K562 (cell line): ENCODE measurements around the gene LSP1. TPM values are rescaled to one million over a fixed set of nuclear protein-coding genes. Genes with fewer than 3 reads are reported as not detected.
A peak's percentile ranks its signal among the peaks of the same experiment; 100 is the strongest.

Experiments used
- ASH1L ChIP-seq: fragments of 450-650 bp; IDR thresholded peaks from 2 replicates; pipeline ENCODE4 v1.6.1; 2018; ENCODE audit warnings: borderline replicate concordance, mild to moderate bottlenecking, low read depth; ENCODE audit not compliant: partially characterized antibody
- BRD4 ChIP-seq: fragments of 200-600 bp; sonication (generic); IDR thresholded peaks from 2 replicates; pipeline ENCODE4 v1.6.1; 2017; ENCODE audit warnings: inconsistent platforms
- FOXA1 ChIP-seq: fragments of 450-650 bp; IDR thresholded peaks from 2 replicates; pipeline ENCODE4 v1.6.1; 2016; ENCODE audit warnings: mild to moderate bottlenecking, borderline replicate concordance
- FUS ChIP-seq: fragments of 200-400 bp; formaldehyde crosslinking; optimal IDR thresholded peaks from 2 replicates; pipeline ENCODE3; 2017; ENCODE audit warnings: low read depth, low read length
- HDAC2 ChIP-seq: fragments of 450-650 bp; IDR thresholded peaks from 2 replicates; pipeline ENCODE4 v1.6.1; 2016; ENCODE audit warnings: mild to moderate bottlenecking
- MIER1 ChIP-seq: fragments of 450-650 bp; IDR thresholded peaks from 2 replicates; pipeline ENCODE4 v1.6.1; 2016; ENCODE audit warnings: antibody characterized with exemption, mild to moderate bottlenecking, low read depth
- MYBL2 ChIP-seq, 2 experiments: fragments of 450-650 bp in 1 of 2; sonication (generic) in 1 of 2; formaldehyde crosslinking in 1 of 2; IDR thresholded peaks; 2 replicates each; pipeline versions ENCODE4 v1.6.1 to v1.8.1; 2017 to 2022; ENCODE audit warnings: borderline replicate concordance in 1 of 2, inconsistent platforms in 1 of 2, low read depth in 1 of 2, mild to moderate bottlenecking in 1 of 2, missing genetic modification reagents in 1 of 2, moderate library complexity in 1 of 2
- MYNN ChIP-seq, 2 experiments: sonication (generic); formaldehyde crosslinking in 1 of 2; IDR thresholded peaks; 2 replicates each; pipeline versions ENCODE4 v1.5.0 to v1.6.1; 2016 to 2020; ENCODE audit warnings: antibody characterized with exemption in 1 of 2, missing genetic modification reagents in 1 of 2
- NFE2L1 ChIP-seq: fragments of 450-650 bp; IDR thresholded peaks from 2 replicates; pipeline ENCODE4 v1.6.1; 2016; ENCODE audit warnings: missing genetic modification characterization, low read depth, mild to moderate bottlenecking, missing compliant biosample characterization, moderate library complexity, borderline replicate concordance
- NR2F6 ChIP-seq: fragments of 450-650 bp; formaldehyde crosslinking; IDR thresholded peaks from 2 replicates; pipeline ENCODE4 v1.4.0; 2020; ENCODE audit warnings: mild to moderate bottlenecking
- RAD51 ChIP-seq: fragments of 450-650 bp; IDR thresholded peaks from 2 replicates; pipeline ENCODE4 v1.7.1; 2016; ENCODE audit warnings: low read depth, mild to moderate bottlenecking, borderline replicate concordance
- RB1 ChIP-seq: fragments of 450-650 bp; IDR thresholded peaks from 2 replicates; pipeline ENCODE4 v1.6.1; 2017; ENCODE audit warnings: low read depth, mild to moderate bottlenecking
- SAFB ChIP-seq: fragments of 200-400 bp; formaldehyde crosslinking; IDR thresholded peaks from 2 replicates; pipeline ENCODE4 v1.6.1; 2017; ENCODE audit warnings: low read depth, low read length, borderline replicate concordance
- SMARCE1 ChIP-seq: fragments of 450-650 bp; IDR thresholded peaks from 2 replicates; pipeline ENCODE4 v1.7.1; 2016; ENCODE audit warnings: mild to moderate bottlenecking
- SRF ChIP-seq, 2 experiments: fragments of 250-450, 450-650 bp in 1 of 2; sonication (Bioruptor Pico) in 1 of 2; sonication (generic) in 1 of 2; formaldehyde crosslinking; IDR thresholded peaks; 2 replicates each; pipeline versions ENCODE4 v1.5.0 to v1.5.1; 2020 to 2022; ENCODE audit warnings: mild to moderate bottlenecking in 1 of 2, missing genetic modification reagents in 1 of 2
- ZC3H11A ChIP-seq: IDR thresholded peaks from 2 replicates; pipeline ENCODE4 v1.6.1; 2012; ENCODE audit warnings: low read depth, low read length, improper control_type of control experiment
- ZNF24 ChIP-seq: fragments of 450-650 bp; IDR thresholded peaks from 2 replicates; pipeline ENCODE4 v1.6.1; 2016
- ZNF282 ChIP-seq: sonication (generic); formaldehyde crosslinking; IDR thresholded peaks from 2 replicates; pipeline ENCODE4 v1.8.1; 2023; ENCODE audit warnings: missing genetic modification reagents
- polyA plus RNA-seq, 8 experiments: library from polyadenylated mRNA; depleted of rRNA in 4 of 8; stranded (reverse) in 5 of 8; unstranded in 3 of 8; fragments of >200 nt; fragmentation: Nextera tagmentation in 2 of 8; fragmentation: Illumina TruSeq in 1 of 8; extraction: Ambion mirVana in 2 of 8; extraction: Trizol in 1 of 8; gene quantifications; 2 replicates each; pipeline versions ENCODE4 v1.2.1 to v1.2.3, GENCODE V29; 2011 to 2014; ENCODE audit warnings: inconsistent platforms in 1 of 8, missing spikeins in 1 of 8
- total RNA-seq, 7 experiments: library from RNA; depleted of rRNA in 6 of 7; stranded (reverse); fragments of >200 nt in 6 of 7; fragmentation: Illumina TruSeq in 2 of 7; extraction: Trizol in 2 of 7; gene quantifications; 2 replicates each; pipeline versions ENCODE4 v1.2.1 to v1.2.3, GENCODE V29; 2011 to 2021; ENCODE audit warnings: low replicate concordance in 1 of 7
- TF ChIP-seq, protein P1 (sequence below): fragments of 450-650 bp; conservative IDR thresholded peaks from 2 replicates; pipeline ENCODE4 v1.6.1; 2016; ENCODE audit warnings: missing genetic modification characterization, low read depth, mild to moderate bottlenecking, missing compliant biosample characterization, moderate library complexity
- TF ChIP-seq, protein P2 (sequence below): fragments of 450-650 bp; IDR thresholded peaks from 2 replicates; pipeline ENCODE4 v1.6.1; 2016; ENCODE audit warnings: borderline replicate concordance
- TF ChIP-seq, protein P3 (sequence below): fragments of 450-650 bp; formaldehyde crosslinking; IDR thresholded peaks from 2 replicates; pipeline ENCODE4 v1.4.0; 2020; ENCODE audit warnings: mild to moderate bottlenecking, moderate library complexity
- TF ChIP-seq, protein P4 (sequence below): sonication (generic); IDR thresholded peaks from 2 replicates; pipeline ENCODE4 v1.6.1; 2016

Gene LSP1
- total and polyA plus RNA-seq, 9 of the 15 experiments (the other 6 are each of a cell fraction or from before 2014, with no cell fraction given), result 0.08 to 2.9 (median 0.65) TPM; not detected in 2

DNA sequence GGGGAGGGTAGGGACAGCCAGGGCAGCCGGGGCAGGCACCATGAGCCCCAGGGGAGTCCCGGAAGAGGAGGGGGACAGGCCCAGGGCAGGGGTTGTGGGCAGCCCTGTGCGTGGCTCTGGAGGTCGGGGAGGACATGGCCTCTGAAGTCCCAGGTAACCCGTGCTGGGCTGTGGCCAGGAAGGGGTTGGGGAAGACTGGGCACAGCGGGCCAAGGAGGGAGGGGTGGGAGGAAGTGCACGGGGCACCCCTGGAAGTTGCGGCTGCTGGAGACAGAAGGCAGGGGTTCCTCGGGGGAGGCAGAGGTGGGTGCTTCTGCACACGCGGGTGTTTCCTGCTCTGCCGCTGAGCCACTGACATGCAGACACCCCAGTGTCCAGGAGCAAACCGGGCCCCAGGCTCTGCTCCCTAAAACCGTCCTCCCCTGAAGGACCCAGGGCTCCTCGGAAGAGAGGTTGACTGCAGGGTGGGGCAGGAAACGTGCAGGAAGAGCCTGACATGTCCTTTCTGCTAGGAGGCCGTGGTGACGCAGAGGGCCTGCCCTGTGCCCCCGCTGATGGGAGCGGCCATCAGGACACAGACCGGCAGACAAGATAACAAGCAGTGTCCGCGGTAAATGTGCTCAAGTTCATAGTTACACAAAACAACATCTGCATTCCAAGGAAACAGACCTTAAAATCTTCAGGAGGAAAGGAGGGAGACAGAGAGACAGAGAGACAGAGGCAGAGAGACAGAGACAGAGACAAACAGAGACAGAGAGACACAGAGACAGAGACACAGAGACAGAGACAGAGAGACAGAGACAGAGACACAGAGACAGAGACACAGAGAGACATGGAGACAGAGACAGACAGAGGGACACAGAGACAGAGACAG lies 8.4 kb upstream of the LSP1 start (continued):
- TF ChIP-seq FOXA1, result no peak
- TF ChIP-seq, protein P1, sequence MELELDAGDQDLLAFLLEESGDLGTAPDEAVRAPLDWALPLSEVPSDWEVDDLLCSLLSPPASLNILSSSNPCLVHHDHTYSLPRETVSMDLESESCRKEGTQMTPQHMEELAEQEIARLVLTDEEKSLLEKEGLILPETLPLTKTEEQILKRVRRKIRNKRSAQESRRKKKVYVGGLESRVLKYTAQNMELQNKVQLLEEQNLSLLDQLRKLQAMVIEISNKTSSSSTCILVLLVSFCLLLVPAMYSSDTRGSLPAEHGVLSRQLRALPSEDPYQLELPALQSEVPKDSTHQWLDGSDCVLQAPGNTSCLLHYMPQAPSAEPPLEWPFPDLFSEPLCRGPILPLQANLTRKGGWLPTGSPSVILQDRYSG (tag), result no peak
- no peak for TF ChIP-seq MYBL2 (IDR thresholded peaks at IDR 0.05; ENCODE audit: low read depth)
- no peak for TF ChIP-seq MYBL2 (CRISPR knock-in tag; IDR thresholded peaks at IDR 0.05; ENCODE audit: borderline replicate concordance)
- no peak for TF ChIP-seq NFE2L1 (tag)
- peak; percentile 63; the same call in 1 of the 2 replicates for TF ChIP-seq MYNN (IDR thresholded peaks at IDR 0.05)
- TF ChIP-seq MYNN (CRISPR knock-in tag; IDR thresholded peaks at IDR 0.05), result no peak
- TF ChIP-seq, protein P2, sequence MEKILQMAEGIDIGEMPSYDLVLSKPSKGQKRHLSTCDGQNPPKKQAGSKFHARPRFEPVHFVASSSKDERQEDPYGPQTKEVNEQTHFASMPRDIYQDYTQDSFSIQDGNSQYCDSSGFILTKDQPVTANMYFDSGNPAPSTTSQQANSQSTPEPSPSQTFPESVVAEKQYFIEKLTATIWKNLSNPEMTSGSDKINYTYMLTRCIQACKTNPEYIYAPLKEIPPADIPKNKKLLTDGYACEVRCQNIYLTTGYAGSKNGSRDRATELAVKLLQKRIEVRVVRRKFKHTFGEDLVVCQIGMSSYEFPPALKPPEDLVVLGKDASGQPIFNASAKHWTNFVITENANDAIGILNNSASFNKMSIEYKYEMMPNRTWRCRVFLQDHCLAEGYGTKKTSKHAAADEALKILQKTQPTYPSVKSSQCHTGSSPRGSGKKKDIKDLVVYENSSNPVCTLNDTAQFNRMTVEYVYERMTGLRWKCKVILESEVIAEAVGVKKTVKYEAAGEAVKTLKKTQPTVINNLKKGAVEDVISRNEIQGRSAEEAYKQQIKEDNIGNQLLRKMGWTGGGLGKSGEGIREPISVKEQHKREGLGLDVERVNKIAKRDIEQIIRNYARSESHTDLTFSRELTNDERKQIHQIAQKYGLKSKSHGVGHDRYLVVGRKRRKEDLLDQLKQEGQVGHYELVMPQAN, result peak; percentile 86
- no peak for TF ChIP-seq BRD4
- peak; percentile 67; the same call in 1 of the 2 replicates for TF ChIP-seq MIER1
- TF ChIP-seq, protein P3, sequence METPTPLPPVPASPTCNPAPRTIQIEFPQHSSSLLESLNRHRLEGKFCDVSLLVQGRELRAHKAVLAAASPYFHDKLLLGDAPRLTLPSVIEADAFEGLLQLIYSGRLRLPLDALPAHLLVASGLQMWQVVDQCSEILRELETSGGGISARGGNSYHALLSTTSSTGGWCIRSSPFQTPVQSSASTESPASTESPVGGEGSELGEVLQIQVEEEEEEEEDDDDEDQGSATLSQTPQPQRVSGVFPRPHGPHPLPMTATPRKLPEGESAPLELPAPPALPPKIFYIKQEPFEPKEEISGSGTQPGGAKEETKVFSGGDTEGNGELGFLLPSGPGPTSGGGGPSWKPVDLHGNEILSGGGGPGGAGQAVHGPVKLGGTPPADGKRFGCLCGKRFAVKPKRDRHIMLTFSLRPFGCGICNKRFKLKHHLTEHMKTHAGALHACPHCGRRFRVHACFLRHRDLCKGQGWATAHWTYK (CRISPR knock-in tag), result 0 out of 2 replicates have a peak, but pooled peaks have one; percentile 41
- TF ChIP-seq NR2F6 (CRISPR knock-in tag), result no peak
- TF ChIP-seq, protein P4, sequence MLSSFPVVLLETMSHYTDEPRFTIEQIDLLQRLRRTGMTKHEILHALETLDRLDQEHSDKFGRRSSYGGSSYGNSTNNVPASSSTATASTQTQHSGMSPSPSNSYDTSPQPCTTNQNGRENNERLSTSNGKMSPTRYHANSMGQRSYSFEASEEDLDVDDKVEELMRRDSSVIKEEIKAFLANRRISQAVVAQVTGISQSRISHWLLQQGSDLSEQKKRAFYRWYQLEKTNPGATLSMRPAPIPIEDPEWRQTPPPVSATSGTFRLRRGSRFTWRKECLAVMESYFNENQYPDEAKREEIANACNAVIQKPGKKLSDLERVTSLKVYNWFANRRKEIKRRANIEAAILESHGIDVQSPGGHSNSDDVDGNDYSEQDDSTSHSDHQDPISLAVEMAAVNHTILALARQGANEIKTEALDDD, result no peak
- no peak for TF ChIP-seq SAFB
- no peak for TF ChIP-seq RAD51
- peak; percentile 74; the same call in 1 of the 2 replicates for TF ChIP-seq HDAC2
- no peak for TF ChIP-seq ZC3H11A
- TF ChIP-seq SMARCE1, result peak; percentile 76
- TF ChIP-seq FUS, result no peak
- no peak for TF ChIP-seq ZNF282 (CRISPR knock-in tag)
- peak; percentile 44 for TF ChIP-seq ASH1L
- TF ChIP-seq ZNF24, result no peak
- TF ChIP-seq SRF (CRISPR knock-in tag; IDR thresholded peaks at IDR 0.05), result no peak
- no peak for TF ChIP-seq RB1
